ENCODE results near the gene SNRNP25.

The SNRNP25 gene

GRCh38 chr16:84718-85406, 31.2 kb downstream of the SNRNP25 start:
- Histone ChIP-seq H3K4me3 (no peak overlapping the region), H3K27me3 (ENCODE audit: low read depth) (no peaks in the 10 kb centered on the region), H3K36me3 (replicated peaks) (peaks cover 53% of the 10 kb centered on the region), H3K4me1 (no peaks in the 10 kb centered on the region), H3K9me3 (no peaks in the 10 kb centered on the region)
- no peak for DNase-seq (ENCODE audit: low spot score in 2 of 2)
- in situ Hi-C loops (cut with MboI; ENCODE audit: low sequenced_read_pairs) = no loop called here

- in situ Hi-C loops (cut with MboI; ENCODE audit: low sequenced_read_pairs) = no loop called here
- no peaks in the 10 kb centered on the region for H3K27me3 ChIP-seq (ENCODE audit: low read depth)
- H3K4me1 ChIP-seq = no peaks in the 10 kb centered on the region
- H3K9me3 ChIP-seq = no peaks in the 10 kb centered on the region
- H3K36me3 ChIP-seq (replicated peaks) = peaks cover 52% of the 10 kb centered on the region
- H3K4me3 ChIP-seq = no peak overlapping the region
- DNase-seq (ENCODE audit: low spot score in 2 of 2) = no peak
Observed at GRCh38 chr16:85407-85782, 31.8 kb downstream of the SNRNP25 start.

DNA sequence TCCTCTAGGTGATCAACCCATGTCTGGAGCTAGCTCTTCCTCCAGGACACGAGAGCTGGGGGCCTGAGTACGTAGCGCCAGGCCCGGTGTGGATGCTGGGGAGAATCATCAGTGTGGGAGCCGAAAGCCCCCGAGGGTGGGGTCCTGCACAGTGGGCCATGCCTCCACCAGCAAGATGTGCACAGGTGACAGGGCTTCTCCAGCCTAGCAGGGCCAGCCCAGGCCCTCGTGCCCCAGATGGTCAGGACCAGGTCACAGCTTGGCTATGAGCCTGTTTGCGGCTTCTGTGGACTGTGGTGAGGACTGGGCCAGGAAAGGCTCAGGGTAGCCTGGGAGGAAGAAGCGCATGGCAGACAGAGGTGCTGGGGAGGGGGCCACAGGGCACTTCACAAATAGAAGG, 32.2 kb downstream of the SNRNP25 start:
- no peaks in the 10 kb centered on the region for H3K9me3 ChIP-seq
- H3K36me3 ChIP-seq (replicated peaks) = peaks cover 55% of the 10 kb centered on the region
- in situ Hi-C loops (cut with MboI; ENCODE audit: low sequenced_read_pairs) = no loop called here
- H3K27me3 ChIP-seq (ENCODE audit: low read depth) = no peaks in the 10 kb centered on the region
- no peak overlapping the region for H3K4me3 ChIP-seq
- no peak for DNase-seq (ENCODE audit: low spot score in 2 of 2)
- no peaks in the 10 kb centered on the region for H3K4me1 ChIP-seq

DNA sequence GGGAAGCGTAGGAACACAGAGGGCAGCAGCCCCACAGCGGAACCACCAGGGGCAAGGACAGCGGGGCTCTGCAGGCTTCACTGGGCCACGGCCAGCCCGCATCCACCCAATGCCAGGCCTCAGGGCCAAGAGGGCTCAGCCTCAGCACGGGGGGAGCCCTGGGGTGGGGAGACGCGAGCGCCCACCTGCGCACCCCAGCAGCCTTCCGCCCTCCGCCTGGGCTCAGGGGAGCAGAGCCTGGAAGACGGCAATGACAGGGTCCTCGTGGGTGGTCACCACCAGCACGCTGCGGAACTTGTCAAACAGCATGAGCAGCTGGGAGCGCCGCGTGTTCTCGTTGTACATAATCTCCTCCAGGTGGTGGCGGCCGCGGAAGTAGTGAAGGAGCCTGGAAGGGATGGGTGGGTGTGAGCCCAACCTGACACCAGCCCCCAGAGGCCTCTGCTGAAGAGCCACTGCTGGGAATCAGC, 32.9 kb downstream of the SNRNP25 start:
- Histone ChIP-seq H3K36me3 (replicated peaks) (peaks cover 55% of the 10 kb centered on the region), H3K4me3 (no peak overlapping the region), H3K4me1 (no peaks in the 10 kb centered on the region), H3K27me3 (ENCODE audit: low read depth) (no peaks in the 10 kb centered on the region), H3K9me3 (no peaks in the 10 kb centered on the region)
- in situ Hi-C loops (cut with MboI; ENCODE audit: low sequenced_read_pairs) = no loop called here
- DNase-seq (ENCODE audit: low spot score in 2 of 2) = no peak

DNA sequence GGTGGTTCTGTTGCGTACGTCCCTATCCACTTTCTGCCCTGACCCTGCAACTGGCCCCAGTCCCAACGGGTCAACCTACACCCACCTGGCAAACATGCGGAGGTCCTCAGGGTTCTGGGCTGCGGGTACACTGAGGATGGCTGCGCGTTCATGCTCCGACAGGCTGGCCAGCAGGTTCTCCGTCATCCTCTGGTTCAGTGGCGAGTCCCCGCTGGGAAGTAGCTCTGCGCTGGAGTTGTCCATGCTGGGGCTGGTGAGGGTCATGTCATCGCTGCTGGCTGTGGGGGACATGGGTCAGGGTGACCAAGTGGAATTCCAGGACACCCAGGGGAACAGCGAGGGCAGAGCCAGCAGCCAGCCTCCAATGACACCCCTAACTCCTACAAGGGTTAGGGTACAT, 35.0 kb downstream of the SNRNP25 start:
- Histone ChIP-seq H3K36me3 (replicated peaks) (peaks cover 63% of the 10 kb centered on the region), H3K4me3 (no peak overlapping the region), H3K9me3 (no peaks in the 10 kb centered on the region), H3K27me3 (ENCODE audit: low read depth) (no peaks in the 10 kb centered on the region), H3K4me1 (no peaks in the 10 kb centered on the region)
- no peak for DNase-seq (ENCODE audit: low spot score in 2 of 2)
- in situ Hi-C loops (cut with MboI; ENCODE audit: low sequenced_read_pairs) = no loop called here

GRCh38 chr16:89391-90302, 36.0 kb downstream of the SNRNP25 start:
- Histone ChIP-seq H3K9me3 (no peaks in the 10 kb centered on the region), H3K4me1 (no peaks in the 10 kb centered on the region), H3K4me3 (no peak overlapping the region), H3K27me3 (ENCODE audit: low read depth) (no peaks in the 10 kb centered on the region), H3K36me3 (replicated peaks) (peaks cover 65% of the 10 kb centered on the region)
- DNase-seq (ENCODE audit: low spot score in 2 of 2) = no peak
- in situ Hi-C loops (cut with MboI; ENCODE audit: low sequenced_read_pairs) = no loop called here

- in situ Hi-C loops (cut with MboI; ENCODE audit: low sequenced_read_pairs) = no loop called here
- Histone ChIP-seq H3K27me3 (ENCODE audit: low read depth) (no peaks in the 10 kb centered on the region), H3K4me1 (no peaks in the 10 kb centered on the region), H3K9me3 (no peaks in the 10 kb centered on the region), H3K4me3 (no peak overlapping the region), H3K36me3 (replicated peaks) (peaks cover 49% of the 10 kb centered on the region)
- no peak for DNase-seq (ENCODE audit: low spot score in 2 of 2)
Observed at GRCh38 chr16:91484-91883, 37.9 kb downstream of the SNRNP25 start.

DNA sequence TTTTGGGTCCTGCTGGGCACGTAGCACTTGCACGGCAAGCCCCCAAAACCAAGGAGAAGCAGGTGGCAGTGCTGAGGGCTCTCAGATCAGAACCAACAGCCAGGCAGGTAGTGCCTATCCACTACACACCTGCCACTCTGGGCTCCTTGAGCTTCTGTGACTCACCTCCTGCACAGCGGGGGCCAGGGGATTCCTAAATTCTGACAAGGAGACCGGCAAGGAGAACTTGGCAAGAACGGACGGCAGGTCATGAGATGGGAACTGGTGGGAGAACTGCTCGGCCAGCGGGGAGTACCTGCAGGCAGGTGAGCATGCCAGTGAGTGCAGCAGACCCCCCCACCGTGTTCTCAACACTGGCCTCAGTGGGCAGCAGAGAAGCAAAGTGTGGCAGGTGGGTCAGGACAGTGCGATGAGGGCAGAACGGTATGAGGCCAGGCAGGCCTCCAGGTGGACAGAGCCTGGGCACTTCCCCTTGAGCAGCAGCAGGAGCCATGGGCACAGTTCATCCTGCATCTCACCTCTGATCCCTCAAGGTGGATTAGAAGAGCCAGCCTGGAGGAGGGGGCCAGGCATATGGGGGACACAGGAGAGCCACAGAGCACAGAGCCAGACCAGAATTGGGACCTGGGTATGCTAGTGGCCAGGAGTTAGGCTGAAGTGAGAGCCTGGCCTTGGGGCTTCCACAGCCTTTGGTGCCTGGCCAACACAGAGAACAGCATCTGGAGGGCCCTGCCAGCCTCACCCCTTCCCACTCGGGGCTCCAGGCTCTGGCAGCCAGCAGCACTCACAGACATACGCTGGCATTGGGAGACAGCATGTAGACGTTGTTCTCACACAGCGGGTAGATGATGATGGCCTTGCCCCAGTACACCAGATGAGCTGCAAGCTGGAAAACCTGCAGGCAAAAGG, 39.1 kb downstream of the SNRNP25 start:
- H3K4me3 ChIP-seq = no peak overlapping the region
- no peak for DNase-seq (ENCODE audit: low spot score in 2 of 2)
- no peaks in the 10 kb centered on the region for H3K27me3 ChIP-seq (ENCODE audit: low read depth)
- H3K9me3 ChIP-seq = no peaks in the 10 kb centered on the region
- H3K36me3 ChIP-seq (replicated peaks) = peaks cover 43% of the 10 kb centered on the region
- H3K4me1 ChIP-seq = no peaks in the 10 kb centered on the region
- in situ Hi-C loops (cut with MboI; ENCODE audit: low sequenced_read_pairs) = no loop called here

DNA sequence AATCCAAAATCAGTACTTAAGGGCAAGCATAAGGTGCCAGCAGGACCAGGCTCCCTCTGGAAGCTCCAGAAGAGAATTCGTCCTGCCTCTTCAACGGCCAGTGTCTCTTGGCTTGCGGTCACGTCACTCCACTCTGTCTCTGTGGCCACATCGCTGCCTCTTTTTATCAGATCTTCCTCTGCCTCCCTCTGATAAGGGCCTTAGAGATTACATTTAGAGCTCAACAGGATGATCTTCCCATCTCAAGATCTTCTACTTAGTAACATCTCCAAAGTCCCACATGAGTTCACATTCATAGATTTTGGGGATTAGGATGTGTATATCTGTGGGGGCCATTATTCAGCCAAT, 41.3 kb downstream of the SNRNP25 start:
- no peaks in the 10 kb centered on the region for H3K4me1 ChIP-seq
- no peaks in the 10 kb centered on the region for H3K27me3 ChIP-seq (ENCODE audit: low read depth)
- DNase-seq (ENCODE audit: low spot score in 2 of 2) = no peak
- H3K4me3 ChIP-seq = no peak overlapping the region
- peaks cover 35% of the 10 kb centered on the region for H3K36me3 ChIP-seq (replicated peaks)
- H3K9me3 ChIP-seq = no peaks in the 10 kb centered on the region
- in situ Hi-C loops (cut with MboI; ENCODE audit: low sequenced_read_pairs) = no loop called here

GRCh38 chr16:96935-97381, 43.3 kb downstream of the SNRNP25 start:
- Histone ChIP-seq H3K27me3 (ENCODE audit: low read depth) (no peaks in the 10 kb centered on the region), H3K4me3 (no peak overlapping the region), H3K36me3 (replicated peaks) (peaks cover 27% of the 10 kb centered on the region), H3K9me3 (no peaks in the 10 kb centered on the region), H3K4me1 (no peaks in the 10 kb centered on the region)
- peak; percentile 86 to 95 for DNase-seq (ENCODE audit: low spot score in 2 of 2)
- in situ Hi-C loops (cut with MboI; ENCODE audit: low sequenced_read_pairs) = no loop called here

DNA sequence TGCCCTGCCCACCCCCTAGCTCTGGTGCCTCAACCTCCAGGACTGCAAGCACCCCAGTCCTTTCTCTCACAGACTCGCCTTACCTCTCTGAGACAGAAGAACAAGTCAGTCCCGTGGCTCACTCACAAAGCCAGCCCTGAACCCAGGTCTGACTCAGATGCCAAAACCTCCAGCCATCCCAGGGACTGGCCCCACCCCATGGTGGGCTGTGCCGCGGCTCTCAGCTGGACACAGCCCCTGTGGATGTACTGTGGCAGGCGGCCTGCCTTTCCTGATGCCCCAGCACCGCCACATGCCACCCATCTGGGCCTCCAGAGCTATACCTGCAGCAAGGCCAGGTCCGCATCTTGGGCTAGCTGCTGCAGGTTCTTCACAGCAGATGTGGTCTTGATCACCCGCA, 44.2 kb downstream of the SNRNP25 start:
- Histone ChIP-seq H3K36me3 (replicated peaks) (peaks cover 26% of the 10 kb centered on the region), H3K4me1 (no peaks in the 10 kb centered on the region), H3K9me3 (no peaks in the 10 kb centered on the region), H3K4me3 (no peak overlapping the region), H3K27me3 (ENCODE audit: low read depth) (no peaks in the 10 kb centered on the region)
- no peak for DNase-seq (ENCODE audit: low spot score in 2 of 2)
- in situ Hi-C loops (cut with MboI; ENCODE audit: low sequenced_read_pairs) = no loop called here

DNA sequence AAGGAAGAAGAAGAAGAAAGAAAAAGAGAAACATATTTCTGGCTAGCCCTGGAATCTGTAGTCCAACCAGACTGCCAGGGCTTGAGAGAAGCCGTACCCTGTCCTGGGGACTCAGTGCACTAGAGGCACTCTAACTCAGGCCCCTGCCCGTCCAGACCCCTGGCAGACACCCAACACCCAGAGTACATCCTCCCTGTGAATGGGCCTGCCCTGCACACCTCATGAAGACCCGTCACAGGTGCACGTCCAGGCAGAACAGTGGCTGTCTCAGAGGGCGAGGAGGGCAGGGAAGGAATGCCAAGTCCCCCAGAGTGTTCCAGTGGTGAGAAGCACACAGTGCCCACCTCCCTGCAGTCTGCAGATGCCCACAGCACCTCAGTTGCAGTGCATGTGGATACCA, 47.4 kb downstream of the SNRNP25 start:
- Histone ChIP-seq H3K4me3 (no peak overlapping the region), H3K36me3 (replicated peaks) (peaks cover 28% of the 10 kb centered on the region), H3K27me3 (ENCODE audit: low read depth) (no peaks in the 10 kb centered on the region), H3K9me3 (no peaks in the 10 kb centered on the region), H3K4me1 (no peaks in the 10 kb centered on the region)
- in situ Hi-C loops (cut with MboI; ENCODE audit: low sequenced_read_pairs) = no loop called here
- no peak for DNase-seq (ENCODE audit: low spot score in 2 of 2)

DNA sequence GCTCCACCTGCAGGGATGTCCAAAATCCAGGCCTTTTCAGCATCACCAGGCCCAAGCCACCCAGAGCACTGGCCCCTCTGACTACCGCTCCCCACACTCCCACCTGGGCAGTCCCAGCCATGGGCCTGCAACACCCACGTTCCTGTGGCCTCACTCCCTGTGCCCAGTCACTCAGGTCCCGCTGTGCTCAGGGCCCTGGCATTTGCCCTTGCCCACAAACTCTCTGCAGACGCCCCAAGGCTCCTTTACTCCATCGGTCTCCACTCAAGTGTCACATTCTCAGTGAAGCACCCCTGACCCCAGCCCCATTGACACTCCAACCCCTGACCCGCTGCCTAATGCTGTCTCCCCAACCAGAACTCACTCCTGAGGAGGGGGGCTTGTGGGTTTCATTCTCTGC, 48.0 kb downstream of the SNRNP25 start:
- Histone ChIP-seq H3K4me1 (no peaks in the 10 kb centered on the region), H3K27me3 (ENCODE audit: low read depth) (no peaks in the 10 kb centered on the region), H3K36me3 (replicated peaks) (peaks cover 31% of the 10 kb centered on the region), H3K9me3 (no peaks in the 10 kb centered on the region), H3K4me3 (no peak overlapping the region)
- in situ Hi-C loops (cut with MboI; ENCODE audit: low sequenced_read_pairs) = no loop called here
- no peak for DNase-seq (ENCODE audit: low spot score in 2 of 2)

Data from HAP-1 (cell line).